MCF 10A (cell line): ENCODE measurements around the gene BAG3. TPM values are rescaled to one million over a fixed set of nuclear protein-coding genes. Genes with fewer than 3 reads are reported as not detected.

ENCODE experiments used
- BruUV-seq: library from RNA; stranded (reverse); fragments of 400-500 nt; replicated peaks from 2 replicates; lab custom pipeline; 2021; lab: Mats Ljungman, UMichigan
- CTCF ChIA-PET: fragments of 300-600 bp; sonication (Branson Sonifier 250); formaldehyde crosslinking; extraction: SDS; loops from one replicate; lab custom pipeline; 2021; ENCODE audit warnings: antibody characterized with exemption, inconsistent platforms; lab: Yijun Ruan, JAX
- POLR2A ChIA-PET: fragments of 300-600, 350-650 bp; sonication (Branson Sonifier 250); formaldehyde crosslinking; extraction: SDS; loops from one replicate; lab custom pipeline; 2020; ENCODE audit warnings: antibody characterized with exemption, inconsistent platforms; lab: Yijun Ruan, JAX
- DNase-seq: peaks from one replicate; pipeline ENCODE4 v3.0.0-alpha.2; 2018; ENCODE audit not compliant: unreplicated experiment
- H3K27ac Mint-ChIP-seq: one replicate; pipeline ENCODE4 v1.8.0; 2022; ENCODE audit warnings: mild to moderate bottlenecking, low read depth, mixed read lengths; ENCODE audit not compliant: unreplicated experiment
- H3K27me3 Mint-ChIP-seq: one replicate; pipeline ENCODE4 v1.8.0; 2022; ENCODE audit warnings: mixed read lengths; ENCODE audit not compliant: insufficient read depth, unreplicated experiment
- H3K36me3 Mint-ChIP-seq: one replicate; pipeline ENCODE4 v1.8.0; 2022; ENCODE audit warnings: mild to moderate bottlenecking, moderate library complexity, mixed read lengths; ENCODE audit not compliant: insufficient read depth, unreplicated experiment
- H3K4me1 Mint-ChIP-seq: one replicate; pipeline ENCODE4 v1.8.0; 2022; ENCODE audit warnings: mixed read lengths; ENCODE audit not compliant: insufficient read depth, unreplicated experiment
- H3K4me3 Mint-ChIP-seq: one replicate; pipeline ENCODE4 v1.8.0; 2022; ENCODE audit warnings: mild to moderate bottlenecking, moderate library complexity, mixed read lengths; ENCODE audit not compliant: unreplicated experiment
- H3K9me3 Mint-ChIP-seq: one replicate; pipeline ENCODE4 v1.8.0; 2022; ENCODE audit warnings: mixed read lengths; ENCODE audit not compliant: unreplicated experiment
- intact Hi-C: fragments of 100-400 bp; cut with micrococcal nuclease; formaldehyde crosslinking; loops from 2 replicates; pipeline ENCODE4 v1.14.1; 2022
- total RNA-seq: library from RNA; stranded (reverse); gene quantifications from 2 replicates; pipeline ENCODE4 v1.2.3, GENCODE V29; 2022
- TF ChIP-seq, protein P1 (sequence below): fragments of 200-600 bp; IDR thresholded peaks from one replicate; pipeline ENCODE4 v1.8.0; 2022; ENCODE audit warnings: antibody characterized with exemption, mild to moderate bottlenecking; ENCODE audit not compliant: unreplicated experiment

BAG3 gene
- total RNA-seq, 1 experiment from 2014 or later: 53.7 TPM

DNA sequence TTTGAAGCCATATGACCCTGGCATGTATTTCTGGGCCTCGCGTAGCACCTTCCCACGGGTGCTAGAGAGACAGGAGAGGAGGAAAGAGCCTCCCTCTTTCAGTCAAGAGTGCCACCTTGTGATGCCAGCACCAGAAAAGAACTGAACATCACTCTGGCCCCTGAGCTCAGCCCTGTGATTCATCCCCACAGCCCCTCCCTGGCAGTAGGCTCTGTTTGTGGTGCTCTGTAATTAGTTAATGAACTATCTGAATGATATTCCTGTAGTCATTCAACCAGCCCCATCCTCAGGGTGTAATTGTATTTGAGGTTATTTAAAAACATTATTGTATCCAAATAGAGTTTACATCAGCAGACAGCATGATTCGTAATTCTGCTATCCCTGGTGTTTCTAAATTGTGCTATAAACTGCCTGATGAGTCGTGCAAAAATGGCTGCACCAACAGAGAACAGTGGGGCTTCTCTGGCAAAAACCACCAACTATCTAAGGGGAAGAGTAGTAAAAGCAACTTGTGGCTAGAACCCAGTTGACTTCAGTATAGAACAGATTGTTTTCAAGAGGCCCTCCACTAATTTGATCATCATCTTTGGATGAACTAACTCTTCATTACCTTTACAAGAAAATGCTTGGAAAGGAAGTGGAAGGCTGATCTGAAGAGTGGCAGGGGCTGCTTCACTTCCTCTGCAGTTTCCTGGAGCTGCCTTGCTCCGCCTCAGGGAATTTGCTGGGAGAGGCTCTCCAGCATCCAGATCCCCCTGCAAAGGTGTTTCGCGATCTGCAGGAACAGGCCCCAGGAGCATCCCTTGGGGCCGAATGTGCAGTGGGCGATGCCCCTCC is 30.7 kb upstream of the BAG3 start:
- ChIA-PET CTCF (interaction anchor here (0.5 to 0.7 kb wide), 3 partner anchors 8 to 1182 kb away, joined by 3 read pairs; no protein-coding TSS in a partner anchor), POLR2A (interaction anchor here (0.6 kb wide), 1 partner anchor 11 kb away, joined by 3 read pairs; no protein-coding TSS in a partner anchor)
- intact Hi-C loops: no loop called here
- H3K27ac Mint-ChIP-seq: no peak overlapping the region
- H3K36me3 Mint-ChIP-seq: no peaks in the 10 kb centered on the region
- TF ChIP-seq, protein P1, sequence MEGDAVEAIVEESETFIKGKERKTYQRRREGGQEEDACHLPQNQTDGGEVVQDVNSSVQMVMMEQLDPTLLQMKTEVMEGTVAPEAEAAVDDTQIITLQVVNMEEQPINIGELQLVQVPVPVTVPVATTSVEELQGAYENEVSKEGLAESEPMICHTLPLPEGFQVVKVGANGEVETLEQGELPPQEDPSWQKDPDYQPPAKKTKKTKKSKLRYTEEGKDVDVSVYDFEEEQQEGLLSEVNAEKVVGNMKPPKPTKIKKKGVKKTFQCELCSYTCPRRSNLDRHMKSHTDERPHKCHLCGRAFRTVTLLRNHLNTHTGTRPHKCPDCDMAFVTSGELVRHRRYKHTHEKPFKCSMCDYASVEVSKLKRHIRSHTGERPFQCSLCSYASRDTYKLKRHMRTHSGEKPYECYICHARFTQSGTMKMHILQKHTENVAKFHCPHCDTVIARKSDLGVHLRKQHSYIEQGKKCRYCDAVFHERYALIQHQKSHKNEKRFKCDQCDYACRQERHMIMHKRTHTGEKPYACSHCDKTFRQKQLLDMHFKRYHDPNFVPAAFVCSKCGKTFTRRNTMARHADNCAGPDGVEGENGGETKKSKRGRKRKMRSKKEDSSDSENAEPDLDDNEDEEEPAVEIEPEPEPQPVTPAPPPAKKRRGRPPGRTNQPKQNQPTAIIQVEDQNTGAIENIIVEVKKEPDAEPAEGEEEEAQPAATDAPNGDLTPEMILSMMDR: no peak
- H3K4me3 Mint-ChIP-seq: no peak overlapping the region
- BruUV-seq: no TSS peak
- no peaks in the 10 kb centered on the region for H3K9me3 Mint-ChIP-seq
- H3K27me3 Mint-ChIP-seq: no peaks in the 10 kb centered on the region
- H3K4me1 Mint-ChIP-seq: no peaks in the 10 kb centered on the region
- no peak for DNase-seq

DNA sequence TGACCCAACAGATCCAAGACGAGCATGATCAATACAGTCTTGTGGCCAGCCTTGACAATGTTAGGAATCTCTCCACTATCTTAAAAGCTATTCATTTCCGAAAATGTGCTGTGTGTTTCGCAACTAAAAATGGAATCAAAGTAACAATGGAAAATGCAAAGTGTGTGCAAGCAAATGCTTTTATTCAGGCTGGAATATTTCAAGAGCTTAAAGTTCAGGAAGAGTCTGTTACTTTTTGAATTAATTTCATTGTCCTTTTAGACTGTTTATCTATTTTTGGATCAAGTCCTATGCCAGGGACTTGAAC is 30.1 kb upstream of the BAG3 start:
- H3K27ac Mint-ChIP-seq: no peak overlapping the region
- TF ChIP-seq, protein P1: no peak
- no peak overlapping the region for H3K4me3 Mint-ChIP-seq
- intact Hi-C loops: no loop called here
- no peaks in the 10 kb centered on the region for H3K4me1 Mint-ChIP-seq
- H3K27me3 Mint-ChIP-seq: no peaks in the 10 kb centered on the region
- no peaks in the 10 kb centered on the region for H3K36me3 Mint-ChIP-seq
- H3K9me3 Mint-ChIP-seq: no peaks in the 10 kb centered on the region
- BruUV-seq: no TSS peak
- CTCF ChIA-PET: no interaction called here
- POLR2A ChIA-PET: no interaction called here
- no peak for DNase-seq

DNA sequence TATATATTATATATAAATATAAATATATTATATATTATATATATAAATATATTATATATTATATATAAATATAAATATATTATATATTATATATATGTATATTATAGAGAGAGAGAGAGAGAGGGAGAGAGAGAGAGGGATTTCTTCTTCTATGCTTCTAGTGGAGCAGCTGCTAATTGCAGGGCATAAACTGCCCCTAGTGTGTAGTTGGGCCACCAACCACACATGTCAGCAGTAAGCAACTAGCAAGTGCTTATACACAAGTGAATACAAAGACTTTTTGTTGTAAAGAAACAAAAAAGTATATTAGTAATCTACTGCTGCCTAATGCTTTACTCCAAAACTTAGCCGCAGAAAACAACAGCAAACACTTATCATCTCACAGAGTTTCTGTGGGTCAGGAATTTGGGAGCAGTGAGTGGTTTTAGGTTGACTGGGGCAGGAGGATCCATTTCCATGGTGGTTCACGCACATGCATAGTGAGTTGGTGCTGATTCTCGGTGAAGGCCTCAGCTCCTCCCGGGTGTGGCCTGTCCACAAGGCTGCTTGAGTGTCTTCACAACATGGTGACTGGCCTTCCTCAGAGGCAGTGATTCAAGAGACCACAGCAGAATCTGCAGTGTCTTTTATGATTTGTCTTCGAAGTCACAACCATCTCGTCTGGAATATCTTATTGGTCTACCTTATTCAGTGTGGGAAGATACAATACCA is 25.5 kb upstream of the BAG3 start:
- TF ChIP-seq, protein P1: no peak
- intact Hi-C loops: no loop called here
- no peak overlapping the region for H3K4me3 Mint-ChIP-seq
- H3K4me1 Mint-ChIP-seq: no peaks in the 10 kb centered on the region
- no peak for DNase-seq
- CTCF ChIA-PET: interaction anchor here (1.1 to 1.9 kb wide), 2 partner anchors 16 to 22 kb away, joined by 4 to 6 read pairs; no protein-coding TSS in a partner anchor
- POLR2A ChIA-PET: no interaction called here
- no peaks in the 10 kb centered on the region for H3K27me3 Mint-ChIP-seq
- BruUV-seq: no TSS peak
- H3K27ac Mint-ChIP-seq: no peak overlapping the region
- H3K36me3 Mint-ChIP-seq: no peaks in the 10 kb centered on the region
- no peaks in the 10 kb centered on the region for H3K9me3 Mint-ChIP-seq

DNA sequence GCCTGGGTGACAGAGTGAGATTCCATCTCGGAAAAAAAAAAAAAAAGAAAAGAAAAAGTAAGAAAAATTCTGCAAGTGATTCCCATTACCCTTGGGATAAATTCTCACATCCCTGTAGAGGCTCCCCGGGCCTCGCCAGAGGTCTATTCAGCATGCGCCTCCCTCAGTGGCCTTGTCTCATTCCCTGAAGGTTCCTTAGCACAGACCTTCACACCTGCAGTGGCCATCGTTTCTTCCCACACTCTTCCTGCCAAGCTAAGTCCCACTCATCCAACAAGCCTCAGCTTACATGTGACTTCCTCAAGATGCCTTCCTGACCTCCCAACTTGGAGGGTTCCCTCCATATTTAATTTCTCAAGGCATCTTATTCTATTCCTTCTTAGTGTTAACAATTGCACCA is 20.9 kb upstream of the BAG3 start:
- POLR2A ChIA-PET: no interaction called here
- DNase-seq: no peak
- H3K27me3 Mint-ChIP-seq: no peaks in the 10 kb centered on the region
- TF ChIP-seq, protein P1: no peak
- intact Hi-C loops: no loop called here
- CTCF ChIA-PET: no interaction called here
- H3K9me3 Mint-ChIP-seq: no peaks in the 10 kb centered on the region
- H3K4me1 Mint-ChIP-seq: peaks cover 4% of the 10 kb centered on the region
- BruUV-seq: no TSS peak
- no peaks in the 10 kb centered on the region for H3K36me3 Mint-ChIP-seq
- no peak overlapping the region for H3K4me3 Mint-ChIP-seq
- no peak overlapping the region for H3K27ac Mint-ChIP-seq
